Kidney (tissue), 14 donors: Measurements from ENCODE around the gene GGT6. TPM values are rescaled to one million over a fixed set of nuclear protein-coding genes. Genes with fewer than 3 reads are reported as not detected.

Experiments used
- DNase-seq, 5 donors: peaks; one replicate each; pipeline ENCODE4 v3.0.0-alpha.2; 2013 to 2020
- FAIRE-seq: peaks from 2 replicates; lab custom pipeline; 2012; peaks lifted over from hg19 to GRCh38; lab: Jason Lieb, UNC
- H3K27ac ChIP-seq, 2 donors: one replicate each; pipeline ENCODE4 v1.7.0; 2013; ENCODE audit warnings: low read depth in 2 of 2, low read length in 2 of 2, inconsistent platforms in 1 of 2
- H3K27me3 ChIP-seq: one replicate; pipeline ENCODE4 v1.7.1; 2013; ENCODE audit warnings: low read length, inconsistent platforms; ENCODE audit not compliant: control insufficient read depth, insufficient read depth
- H3K36me3 ChIP-seq, 3 donors: one replicate each; pipeline versions ENCODE4 v1.7.0 to v1.7.1; 2013; ENCODE audit warnings: low read length in 3 of 3, control low read depth in 1 of 3, inconsistent platforms in 1 of 3; ENCODE audit not compliant: insufficient read depth in 3 of 3, control insufficient read depth in 2 of 3
- H3K4me1 ChIP-seq, 3 donors: one replicate each; pipeline versions ENCODE4 v1.7.0 to v1.7.1; 2013; ENCODE audit warnings: low read length in 3 of 3, inconsistent platforms in 1 of 3, low read depth in 1 of 3; ENCODE audit not compliant: control insufficient read depth in 2 of 3, insufficient read depth in 2 of 3
- H3K4me3 ChIP-seq, 3 donors: one replicate each; pipeline versions ENCODE4 v1.7.0 to v1.8.1; 2013; ENCODE audit warnings: low read length in 3 of 3, control low read depth in 1 of 3, inconsistent platforms in 1 of 3
- H3K9ac ChIP-seq, 3 donors: one replicate each; pipeline versions ENCODE4 v1.7.0 to v1.7.1; 2013; ENCODE audit warnings: low read length in 3 of 3, control low read depth in 1 of 3, inconsistent platforms in 1 of 3
- H3K9me3 ChIP-seq, 3 donors: one replicate each; pipeline versions ENCODE4 v1.7.0 to v1.7.1; 2013; ENCODE audit warnings: low read length in 3 of 3, control low read depth in 1 of 3, inconsistent platforms in 1 of 3; ENCODE audit not compliant: control insufficient read depth in 2 of 3, insufficient read depth in 1 of 3
- CTCF ChIP-seq: IDR thresholded peaks from 3 replicates; pipeline ENCODE4 v1.5.1; 2012; ENCODE audit warnings: mild to moderate bottlenecking, moderate library complexity, borderline replicate concordance; ENCODE audit not compliant: insufficient read depth; ENCODE audit errors: extremely low read depth
- intact Hi-C: fragments of 100-400 bp; cut with DNase I; formaldehyde crosslinking; loops from one replicate; pipeline ENCODE4 v1.11.1; 2022
- polyA plus RNA-seq: library from polyadenylated mRNA; stranded (reverse); fragments of 350-450 nt; fragmentation: Illumina TruSeq; extraction: RNeasy Lipid Tissue Mini Kit (QIAGEN cat#74804); gene quantifications from one replicate; pipeline ENCODE4 v1.2.3, GENCODE V29; 2014; ENCODE audit warnings: low read depth, low replicate concordance; ENCODE audit not compliant: insufficient read depth
- total RNA-seq: library from RNA; stranded (reverse); fragmentation: NEBNext Ultra II Directional; extraction: Animal tissue kit (Norgen Biotek cat#: 25700); gene quantifications from one replicate; pipeline ENCODE4 v1.2.1, GENCODE V29; 2021
- donor health status: control.
- donor health status: control.
- donor health status: control.
- donor health status: control.
- donor health status: control.
- donor health status: DM: yes; HTN: yes; CAD: no.
- donor health status: Normal renal cell carcinoma (clear cell type).

GGT6 gene
- total and polyA plus RNA-seq, 2 donors from 2014 or later, result 16.8 to 51.4 TPM

DNA sequence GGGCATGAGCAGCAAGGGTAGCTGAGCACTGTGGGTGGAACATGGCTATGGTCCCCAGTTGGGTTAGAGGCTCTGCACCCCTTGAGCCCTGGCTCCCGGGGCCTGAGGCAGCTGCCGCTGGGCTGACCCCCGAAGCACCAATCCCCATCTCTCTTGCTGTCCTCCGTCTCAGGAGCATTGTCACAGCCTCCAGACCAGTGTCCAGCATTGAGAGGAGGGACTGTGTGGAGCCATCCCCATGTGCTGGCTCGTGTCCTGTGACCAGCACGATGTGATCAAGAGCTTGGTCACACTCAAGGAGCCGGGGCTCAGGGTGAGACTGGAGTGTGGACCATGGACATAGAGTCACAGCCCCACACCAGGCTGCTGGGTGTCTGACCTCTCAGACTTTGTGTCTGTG, 26.8 kb upstream of the GGT6 start:
- H3K36me3 ChIP-seq, result no peaks in the 10 kb centered on the region
- FAIRE-seq, result no peak
- H3K9me3 ChIP-seq, result no peaks in the 10 kb centered on the region
- no peaks in the 10 kb centered on the region for H3K27me3 ChIP-seq
- no peak for DNase-seq
- peak overlapping the region; percentile 82 to 95 for H3K27ac ChIP-seq
- intact Hi-C loops, result no loop called here
- peaks cover 2 to 56% (median 31%) of the 10 kb centered on the region in 3 donors for H3K4me1 ChIP-seq
- no peak for TF ChIP-seq CTCF
- peak overlapping the region in 1 of 3 donors; percentile 73 for H3K9ac ChIP-seq
- H3K4me3 ChIP-seq, result peak overlapping the region in 2 of 3 donors; percentile 59 to 72

DNA sequence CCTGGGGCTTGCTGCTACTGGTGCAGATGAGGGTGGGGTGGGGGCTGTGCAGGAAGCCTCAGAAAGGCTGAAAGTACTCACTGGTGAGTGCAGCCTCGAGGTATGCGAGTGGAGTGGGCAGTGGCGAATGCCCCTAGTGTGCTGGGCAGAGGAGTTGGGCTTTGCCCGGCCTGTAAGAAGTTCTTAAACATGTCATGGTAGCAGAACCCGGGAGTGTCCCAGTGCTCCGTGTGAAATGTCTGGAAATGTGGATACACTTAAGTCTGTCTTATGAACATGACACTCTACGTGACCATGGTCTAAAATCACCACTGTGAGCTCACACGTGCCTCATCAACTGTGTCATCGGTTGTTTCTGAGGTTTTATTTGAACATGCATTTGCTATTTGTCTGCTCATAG, 25.7 kb upstream of the GGT6 start:
- intact Hi-C loops, result no loop called here
- DNase-seq (peak in 1 of 5 donors; percentile 62), FAIRE-seq (no peak)
- peaks cover 2 to 54% (median 27%) of the 10 kb centered on the region in 3 donors for H3K4me1 ChIP-seq
- peak overlapping the region in 2 of 3 donors; percentile 29 to 73 for H3K9ac ChIP-seq
- H3K27me3 ChIP-seq, result no peaks in the 10 kb centered on the region
- H3K36me3 ChIP-seq, result no peaks in the 10 kb centered on the region
- peak overlapping the region; percentile 34 to 72 (median 59) for H3K4me3 ChIP-seq
- H3K9me3 ChIP-seq, result no peaks in the 10 kb centered on the region
- H3K27ac ChIP-seq, result peak overlapping the region; percentile 82 to 95
- no peak for TF ChIP-seq CTCF

- DNase-seq (no peak), FAIRE-seq (no peak)
- Histone ChIP-seq H3K4me3 (peak overlapping the region; percentile 36 to 72 (median 59)), H3K4me1 (peaks cover 2 to 49% (median 27%) of the 10 kb centered on the region in 3 donors), H3K27ac (peak overlapping the region; percentile 82 to 95), H3K9ac (peak overlapping the region in 1 of 3 donors; percentile 73), H3K36me3 (no peaks in the 10 kb centered on the region), H3K27me3 (no peaks in the 10 kb centered on the region), H3K9me3 (no peaks in the 10 kb centered on the region)
- intact Hi-C loops, result no loop called here
- no peak for TF ChIP-seq CTCF
These were observed 25.2 kb upstream of the GGT6 start for GRCh38 chr17:4585638-4585994.
